NCI-H1436 (cell line): ENCODE data around the gene ZNF444.

Source experiments
- DNase-seq: peaks from one replicate; lab custom pipeline; 2025; lab: John Stamatoyannopoulos, UW

Gene ZNF444

GRCh38 chr19:56123266-56123891, 17.7 kb upstream of the ZNF444 start:
- no peak for DNase-seq

GRCh38 chr19:56124578-56124977, 16.5 kb upstream of the ZNF444 start:
- DNase-seq, result no peak

GRCh38 chr19:56125806-56126590, 15.1 kb upstream of the ZNF444 start:
- no peak for DNase-seq

GRCh38 chr19:56126983-56127780, 13.9 kb upstream of the ZNF444 start:
- DNase-seq, result no peak

GRCh38 chr19:56130006-56130405, 11.1 kb upstream of the ZNF444 start:
- DNase-seq, result no peak

- no peak for DNase-seq
Measured at GRCh38 chr19:56131651-56132050, 9.4 kb upstream of the ZNF444 start.

- no peak for DNase-seq
Measured at GRCh38 chr19:56132316-56132822, 8.7 kb upstream of the ZNF444 start.

- DNase-seq, result no peak
Measured at GRCh38 chr19:56133858-56134653, 7.0 kb upstream of the ZNF444 start.

- DNase-seq, result no peak
Measured at GRCh38 chr19:56134654-56134921, 6.5 kb upstream of the ZNF444 start.

- no peak for DNase-seq
Measured at GRCh38 chr19:56136362-56136761, 4.7 kb upstream of the ZNF444 start.

GRCh38 chr19:56137405-56137804, 3.7 kb upstream of the ZNF444 start:
- DNase-seq, result no peak

- DNase-seq, result no peak
Measured at GRCh38 chr19:56138069-56138468, 3.0 kb upstream of the ZNF444 start.

GRCh38 chr19:56139847-56140582, 1.1 kb upstream of the ZNF444 start:
- DNase-seq, result no peak

- no peak for DNase-seq
Measured at GRCh38 chr19:56141417-56141993, 418 bp downstream of the ZNF444 start.

- DNase-seq, result no peak
Measured at GRCh38 chr19:56142087-56142787, 1.1 kb downstream of the ZNF444 start.

- no peak for DNase-seq
Measured at GRCh38 chr19:56142897-56143434, 1.9 kb downstream of the ZNF444 start.

- no peak for DNase-seq
Measured at GRCh38 chr19:56144376-56144775, 3.3 kb downstream of the ZNF444 start.

- DNase-seq, result no peak
Measured at GRCh38 chr19:56144831-56145230, 3.7 kb downstream of the ZNF444 start.

- DNase-seq, result no peak
Measured at GRCh38 chr19:56145698-56146097, 4.6 kb downstream of the ZNF444 start.

GRCh38 chr19:56146904-56147303, 5.8 kb downstream of the ZNF444 start:
- no peak for DNase-seq
